NCI-H1694 treated with DMSO at 0.1 percent for 48 hours (cell line): Measurements from ENCODE around the gene NCKAP1.
"Not testable (repeated sequence)": the region's sequence is repeated elsewhere in the genome, so short reads cannot be mapped to it uniquely, and the experiment has no call there.

Source experiments
- DNase-seq: peaks from one replicate; lab custom pipeline; 2025; lab: John Stamatoyannopoulos, UW

Gene NCKAP1

DNA sequence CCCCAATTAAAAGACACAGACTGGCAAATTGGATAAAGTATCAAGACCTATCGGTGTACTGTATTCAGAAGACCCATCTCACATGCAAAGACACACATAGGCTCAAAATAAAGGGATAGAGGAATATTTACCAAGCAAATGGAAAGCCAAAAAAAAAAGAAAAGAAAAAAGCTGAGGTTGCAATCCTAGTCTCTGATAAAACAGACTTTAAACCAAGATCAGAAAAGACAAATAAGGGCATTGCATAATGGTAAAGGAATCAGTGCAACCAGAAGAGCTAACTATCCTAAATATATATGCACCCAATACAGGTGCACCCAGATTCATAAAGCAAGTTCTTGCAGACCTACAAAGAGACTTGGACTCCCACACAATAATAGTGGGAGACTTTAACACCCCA is 161.6 kb downstream of the NCKAP1 start:
- DNase-seq, result not testable (repeated sequence)

DNA sequence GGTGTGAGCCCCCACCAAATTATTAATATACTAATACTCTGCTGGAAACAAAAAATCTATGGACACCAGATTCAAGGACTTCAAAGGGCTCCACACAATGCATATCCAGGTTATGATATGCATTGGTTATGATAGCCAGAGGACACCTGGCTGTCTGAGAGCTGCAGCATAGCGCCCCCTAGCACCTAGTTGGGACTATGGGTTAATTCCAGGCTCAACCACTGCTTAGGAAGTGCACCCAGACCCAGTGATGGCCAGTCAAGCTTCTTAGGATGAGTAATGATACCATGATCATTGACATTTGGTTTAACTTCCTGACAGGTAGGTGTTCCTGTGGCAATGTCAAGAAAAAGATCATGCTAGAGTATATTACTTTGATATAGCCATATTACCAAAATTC is 168.0 kb downstream of the NCKAP1 start:
- peak; percentile 5 for DNase-seq

DNA sequence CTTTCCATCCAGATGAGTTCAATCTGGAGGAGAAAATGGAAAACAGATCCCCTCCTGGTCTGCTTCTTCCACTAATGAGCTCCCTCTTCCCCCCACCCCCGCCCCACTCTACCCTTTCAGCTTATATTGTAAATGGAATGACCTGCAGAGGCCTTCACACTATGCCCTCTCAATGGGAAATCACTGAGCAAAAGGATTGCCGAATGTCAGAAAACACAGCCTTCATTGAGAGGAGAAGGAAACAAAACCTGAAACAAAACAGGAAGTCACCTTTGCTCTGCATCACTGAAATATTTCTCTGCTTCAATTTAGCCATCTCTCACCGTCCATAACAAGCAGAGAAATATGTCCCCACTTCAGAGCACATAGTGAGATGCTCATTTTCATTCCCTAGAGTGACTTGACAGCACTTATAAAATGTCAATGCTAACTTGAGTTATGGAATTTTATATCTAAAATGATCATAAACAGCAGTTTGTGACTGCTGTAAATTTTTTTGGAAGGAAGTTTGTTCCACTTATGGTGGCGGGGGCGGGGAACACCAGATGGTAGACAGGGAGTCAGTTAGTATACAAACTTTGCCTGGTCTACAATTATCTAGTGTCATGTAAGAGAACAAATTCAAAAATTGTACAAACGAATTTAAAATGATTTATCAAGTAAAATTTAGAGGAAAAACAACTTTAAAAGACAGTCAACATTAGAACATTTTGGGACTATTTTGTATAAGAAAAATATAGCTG is 170.0 kb downstream of the NCKAP1 start:
- DNase-seq, result peak; percentile 27

DNA sequence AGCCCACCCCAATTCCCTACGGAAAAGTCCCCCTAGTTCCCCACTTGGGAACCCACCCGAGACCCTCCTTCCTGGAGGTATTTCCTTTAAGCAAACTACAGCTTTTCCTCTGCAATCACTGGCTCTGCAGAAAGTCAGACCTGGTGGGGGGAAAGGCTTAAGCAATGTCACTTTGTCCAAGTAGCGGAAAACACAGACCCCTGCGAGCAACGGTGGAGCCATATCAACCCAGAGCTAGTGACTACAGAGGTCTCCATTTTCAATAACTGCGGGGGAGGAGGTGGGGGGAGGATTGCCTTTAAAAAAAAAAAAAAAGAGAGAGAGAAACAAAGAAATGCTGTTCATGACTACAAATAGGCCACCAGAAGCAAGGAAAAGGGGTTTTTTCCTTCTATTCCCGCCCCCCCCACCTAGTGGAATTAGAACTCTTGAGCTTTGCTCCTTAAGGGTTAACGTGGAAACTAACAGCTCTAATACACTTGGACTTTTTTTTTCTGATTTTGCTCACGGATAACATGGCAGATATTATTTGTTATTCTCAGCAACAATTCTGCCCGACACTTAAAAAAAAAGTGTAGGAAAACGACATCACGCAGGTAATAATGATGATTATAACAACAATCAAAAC is 170.7 kb downstream of the NCKAP1 start:
- no peak for DNase-seq

DNA sequence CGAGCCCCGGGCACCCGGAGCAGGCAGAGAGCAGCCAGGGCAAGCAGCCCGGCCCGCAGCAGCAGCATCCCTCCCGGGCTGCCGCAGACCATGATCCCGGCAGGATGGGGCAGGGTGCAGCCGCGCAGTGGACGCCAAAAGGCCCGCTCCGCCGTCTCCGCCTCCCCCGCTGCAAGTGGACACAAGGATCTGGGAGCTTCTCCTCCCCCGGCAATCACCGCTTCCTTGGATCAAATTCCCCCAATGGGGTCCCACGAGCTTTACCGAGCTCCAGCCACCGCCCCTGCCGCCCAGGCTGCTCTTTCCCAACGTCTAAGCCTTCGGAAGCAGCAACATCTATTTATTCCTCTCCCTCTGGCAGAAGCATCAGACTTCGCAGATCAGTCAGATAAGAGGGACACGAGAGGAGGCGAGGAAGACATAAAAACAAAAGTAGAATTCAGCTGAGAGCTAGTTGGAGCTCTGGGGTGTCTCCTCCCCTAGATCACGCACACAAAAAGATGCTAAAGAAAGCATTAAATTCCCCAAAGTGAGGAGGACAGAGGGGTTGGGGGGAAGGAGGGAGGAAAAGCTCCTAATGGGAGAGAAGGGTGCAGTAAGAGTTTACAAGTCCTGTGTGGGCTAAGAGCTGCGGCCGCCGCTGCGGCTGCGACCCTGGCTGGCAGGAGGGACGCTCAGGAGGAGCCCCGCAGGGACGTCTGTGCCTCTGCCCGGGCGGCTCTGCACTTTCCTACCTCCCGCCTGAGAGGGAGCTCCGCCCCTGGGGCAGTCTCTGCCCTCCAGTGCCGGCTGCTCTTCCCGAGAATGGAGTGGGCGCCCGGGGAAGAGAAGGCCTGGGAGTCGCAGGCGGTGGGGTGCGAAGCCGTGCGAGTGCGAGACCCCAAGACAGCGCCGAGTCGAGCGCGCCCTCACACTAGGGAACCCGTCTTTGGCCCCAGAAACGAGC is 171.5 kb downstream of the NCKAP1 start, which contains the start of gene FRZB:
TSS of gene FRZB (minus strand) at position 177 of the 946 bp plus-strand sequence. CDS start at position 92, 85 bp downstream.
- no peak for DNase-seq

DNA sequence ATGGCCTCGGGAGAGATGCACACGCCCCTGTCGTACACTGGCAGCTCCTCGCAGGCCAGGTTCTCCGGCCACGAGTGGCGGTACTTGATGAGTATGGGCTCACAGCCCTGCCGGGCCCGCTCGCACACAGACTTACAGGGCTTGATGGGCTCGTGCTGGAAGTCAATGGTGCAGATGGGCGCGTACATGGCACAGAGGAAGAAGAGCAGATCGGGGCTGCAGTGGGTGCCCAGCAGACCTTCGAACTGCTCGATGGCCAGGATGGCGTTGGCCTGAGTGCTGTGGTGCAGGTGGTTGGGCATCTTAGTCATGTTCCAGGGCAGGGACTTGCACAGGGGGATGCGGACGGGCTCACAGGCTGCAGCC is 172.2 kb downstream of the NCKAP1 start:
- DNase-seq, result no peak

DNA sequence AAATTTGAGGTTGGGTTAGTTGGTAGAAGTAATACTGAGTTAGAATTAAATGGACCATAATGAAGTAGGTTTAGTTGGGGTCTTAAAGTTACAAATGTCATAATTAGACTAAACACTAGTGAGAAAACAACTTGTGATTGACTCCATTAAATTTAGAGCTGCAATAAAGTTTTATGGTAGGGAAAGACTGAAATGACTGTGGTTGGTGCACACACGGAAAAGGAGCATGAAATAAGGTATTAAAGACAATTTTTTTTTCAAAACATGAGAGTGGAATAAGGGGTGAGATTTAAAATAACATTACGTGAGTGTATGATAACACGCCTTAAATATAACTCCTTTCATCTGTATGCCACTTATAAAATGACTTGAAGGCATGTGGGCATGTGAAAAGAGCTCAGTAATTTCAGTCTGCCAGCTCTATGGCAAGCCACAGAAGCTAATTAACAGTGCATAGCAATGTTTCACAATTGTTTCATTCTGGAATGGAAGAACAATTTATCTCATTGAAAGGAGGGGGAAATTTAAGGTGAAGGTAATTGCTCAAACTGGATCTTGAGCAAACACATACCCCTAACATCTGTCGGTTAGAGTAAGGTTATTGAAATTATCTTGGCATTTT is 173.2 kb downstream of the NCKAP1 start:
- no peak for DNase-seq

DNA sequence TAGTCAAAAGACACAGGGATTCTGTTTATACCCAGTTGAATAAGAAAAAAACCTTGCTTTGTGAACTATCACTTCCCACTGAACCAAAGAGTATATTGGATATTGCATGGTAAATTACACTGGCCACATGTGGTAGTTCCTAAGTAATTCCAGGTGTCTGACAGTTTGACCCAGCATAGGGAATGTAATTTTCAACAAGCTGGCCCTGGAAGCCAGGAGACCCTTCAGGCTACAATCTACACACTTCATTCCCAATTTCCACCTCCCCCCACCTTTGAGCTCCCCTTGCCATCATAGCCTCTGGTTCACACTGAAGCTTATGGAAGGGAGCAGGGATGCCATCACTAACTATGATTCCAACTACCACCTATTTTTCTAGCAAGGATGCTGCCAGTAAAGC is 174.6 kb downstream of the NCKAP1 start:
- no peak for DNase-seq

DNA sequence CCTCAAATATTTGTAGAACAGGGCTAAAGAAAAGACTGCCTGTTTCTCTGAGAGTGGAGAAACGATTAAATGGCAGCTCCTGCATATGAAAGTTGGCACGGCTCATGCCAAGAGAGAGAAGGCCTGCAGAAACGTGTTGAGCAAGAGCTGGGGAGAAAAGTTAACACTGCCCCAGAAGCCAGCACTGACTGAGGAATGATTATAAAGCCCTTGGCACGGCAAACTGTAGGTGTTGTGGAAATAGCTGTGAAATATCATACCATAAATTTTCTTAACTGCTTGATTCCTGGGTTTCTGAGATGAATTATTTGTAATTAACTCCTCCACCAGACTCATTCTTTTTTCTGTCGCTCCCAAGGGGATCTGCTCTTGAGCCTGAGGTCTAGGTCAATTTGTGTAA is 176.2 kb downstream of the NCKAP1 start:
- no peak for DNase-seq

DNA sequence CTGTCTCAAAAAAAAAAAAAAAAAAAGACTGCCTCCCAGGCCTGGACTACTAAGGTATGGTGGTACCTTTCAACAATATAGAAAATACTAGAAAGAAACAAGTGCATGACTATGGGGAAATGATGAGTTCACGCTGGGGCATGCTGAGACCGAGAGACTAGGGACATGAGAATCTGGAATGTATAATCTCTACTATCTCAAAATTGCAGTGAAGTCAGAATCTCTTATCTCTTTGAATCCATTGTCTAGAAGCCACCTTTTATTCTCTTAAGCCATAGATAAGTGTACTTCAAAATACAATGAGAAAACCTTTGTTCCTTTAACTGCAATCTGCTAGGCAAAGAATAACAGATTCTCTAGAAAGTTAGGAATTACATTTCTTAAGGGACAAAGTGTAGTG is 177.4 kb downstream of the NCKAP1 start:
- DNase-seq, result no peak
